NCI-H82 treated with DMSO at 0.1 percent for 48 hours (cell line): Measurements from ENCODE around the gene MPPE1.
"Not testable (repeated sequence)": the region's sequence is repeated elsewhere in the genome, so short reads cannot be mapped to it uniquely, and the experiment has no call there.

Source experiments
- DNase-seq: peaks from one replicate; lab custom pipeline; 2025; ENCODE audit not compliant: unreplicated experiment; lab: John Stamatoyannopoulos, UW

The MPPE1 gene

DNA sequence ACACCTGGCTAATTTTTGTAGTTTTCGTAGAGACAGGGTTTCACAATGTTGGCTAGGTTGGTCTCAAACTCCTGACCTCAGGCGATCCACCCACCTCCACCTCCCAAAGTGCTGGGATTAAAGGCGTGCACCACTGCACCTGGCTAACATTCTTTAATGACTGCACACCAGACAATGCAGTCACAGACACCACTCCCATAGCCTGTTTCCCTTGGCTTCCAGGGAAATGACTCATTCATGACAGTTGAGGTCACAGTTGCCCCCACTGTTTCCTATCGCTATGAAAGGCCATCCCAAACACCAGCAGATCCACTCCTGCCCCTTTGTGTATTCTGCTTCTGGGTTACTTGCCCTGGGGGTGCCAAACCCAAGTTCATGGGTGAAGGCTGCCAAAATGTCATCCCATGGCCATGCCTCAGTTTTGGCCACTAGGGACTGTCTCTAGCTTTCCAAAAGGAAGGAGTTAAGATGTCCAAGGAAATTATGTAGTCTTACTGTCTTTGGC, 48.2 kb downstream of the MPPE1 start:
- DNase-seq, result no peak

DNA sequence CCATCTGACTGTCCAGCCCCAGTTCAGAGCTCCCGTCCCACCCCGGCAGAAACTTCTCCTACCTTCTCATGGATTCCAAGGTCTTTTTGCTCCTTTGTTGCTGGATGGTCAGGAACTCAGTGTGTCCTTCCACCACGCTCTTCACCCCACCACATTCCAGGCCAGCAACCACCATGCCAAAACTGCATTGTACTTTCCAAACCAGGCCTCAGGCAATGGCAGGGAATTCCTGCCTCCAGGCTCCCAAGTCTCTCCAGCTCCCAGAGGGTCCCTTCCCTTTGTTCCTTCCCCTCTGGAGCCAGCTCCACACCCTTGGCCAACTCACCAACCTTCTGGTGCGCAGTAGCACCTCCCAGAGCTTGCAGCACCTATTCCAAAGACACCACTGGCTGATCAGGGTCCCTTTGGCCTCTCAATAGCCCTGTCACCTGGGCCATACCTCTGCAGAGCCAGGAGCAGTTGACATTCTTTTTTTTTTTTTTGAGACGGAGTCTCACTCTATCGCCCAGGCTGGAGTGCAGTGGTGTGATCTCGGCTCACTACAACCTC, 48.8 kb downstream of the MPPE1 start:
- no peak for DNase-seq

DNA sequence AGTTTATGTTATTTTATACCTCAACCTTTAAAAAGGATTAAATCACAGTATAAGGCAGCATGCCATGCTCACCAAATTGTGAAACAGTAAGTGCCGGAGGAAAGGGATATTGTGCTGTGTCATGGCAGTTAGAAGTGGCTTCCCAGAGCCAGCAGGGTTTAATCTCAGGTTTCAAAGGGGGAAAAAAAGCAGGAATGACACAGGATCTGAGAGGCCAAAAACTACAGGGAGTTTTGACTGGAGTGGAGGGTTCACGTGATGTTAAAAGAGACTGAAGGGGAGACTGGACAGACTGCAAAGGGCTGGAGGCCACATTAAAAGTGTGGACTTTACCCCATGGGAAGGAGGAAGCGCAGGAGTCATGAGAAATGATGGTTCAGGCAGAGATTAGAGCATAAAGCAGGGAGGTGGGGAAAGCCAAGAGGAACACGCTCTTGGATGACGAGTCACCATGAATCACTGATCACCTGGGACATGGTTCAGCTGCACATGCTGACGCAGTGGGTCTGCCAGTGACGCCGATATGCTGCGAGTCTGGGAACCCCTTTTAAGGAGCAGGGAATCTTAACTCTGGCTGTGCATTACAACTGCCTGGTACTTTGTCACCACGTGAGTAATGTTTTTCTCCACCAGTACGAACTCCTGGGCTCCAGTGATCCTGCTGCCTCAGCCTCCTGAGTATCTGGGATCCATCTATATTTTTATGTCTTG, 50.8 kb downstream of the MPPE1 start:
- no peak for DNase-seq

DNA sequence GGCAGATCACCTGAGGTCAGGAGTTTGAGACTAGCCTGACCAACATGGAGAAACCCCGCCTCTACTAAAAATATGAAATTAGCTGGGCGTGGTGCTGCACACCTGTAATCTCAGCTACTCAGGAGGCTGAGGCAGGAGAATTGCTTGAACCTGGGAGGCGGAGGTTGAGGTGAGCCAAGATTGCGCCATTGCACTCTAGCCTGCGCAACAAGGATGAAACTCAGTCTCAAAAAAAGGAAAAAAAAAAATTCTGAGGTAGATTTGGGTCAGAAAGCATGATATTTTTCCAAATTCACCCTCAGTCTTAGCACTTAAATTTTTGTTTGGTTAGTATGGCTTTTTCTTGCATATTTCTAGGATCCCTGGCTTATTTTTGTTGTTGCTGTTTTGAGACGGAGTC, 53.6 kb downstream of the MPPE1 start:
- DNase-seq, result not testable (repeated sequence)

DNA sequence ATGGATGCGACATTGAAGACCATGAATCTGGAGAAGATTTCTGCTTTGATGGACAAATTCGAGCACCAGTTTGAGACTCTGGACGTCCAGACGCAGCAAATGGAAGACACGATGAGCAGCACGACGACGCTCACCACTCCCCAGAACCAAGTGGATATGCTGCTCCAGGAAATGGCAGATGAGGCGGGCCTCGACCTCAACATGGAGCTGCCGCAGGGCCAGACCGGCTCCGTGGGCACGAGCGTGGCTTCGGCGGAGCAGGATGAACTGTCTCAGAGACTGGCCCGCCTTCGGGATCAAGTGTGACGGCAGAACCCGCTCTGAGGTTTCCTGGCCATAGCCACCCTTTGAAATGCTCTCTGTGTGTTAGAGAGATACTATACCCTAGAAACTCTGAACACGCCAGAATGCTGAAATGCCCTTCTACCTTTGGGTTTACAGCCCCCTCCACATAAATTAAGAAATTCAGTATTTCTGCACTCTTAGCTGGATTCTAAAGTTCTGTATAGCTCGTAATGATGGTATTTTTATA, 56.2 kb downstream of the MPPE1 start:
- DNase-seq, result no peak

DNA sequence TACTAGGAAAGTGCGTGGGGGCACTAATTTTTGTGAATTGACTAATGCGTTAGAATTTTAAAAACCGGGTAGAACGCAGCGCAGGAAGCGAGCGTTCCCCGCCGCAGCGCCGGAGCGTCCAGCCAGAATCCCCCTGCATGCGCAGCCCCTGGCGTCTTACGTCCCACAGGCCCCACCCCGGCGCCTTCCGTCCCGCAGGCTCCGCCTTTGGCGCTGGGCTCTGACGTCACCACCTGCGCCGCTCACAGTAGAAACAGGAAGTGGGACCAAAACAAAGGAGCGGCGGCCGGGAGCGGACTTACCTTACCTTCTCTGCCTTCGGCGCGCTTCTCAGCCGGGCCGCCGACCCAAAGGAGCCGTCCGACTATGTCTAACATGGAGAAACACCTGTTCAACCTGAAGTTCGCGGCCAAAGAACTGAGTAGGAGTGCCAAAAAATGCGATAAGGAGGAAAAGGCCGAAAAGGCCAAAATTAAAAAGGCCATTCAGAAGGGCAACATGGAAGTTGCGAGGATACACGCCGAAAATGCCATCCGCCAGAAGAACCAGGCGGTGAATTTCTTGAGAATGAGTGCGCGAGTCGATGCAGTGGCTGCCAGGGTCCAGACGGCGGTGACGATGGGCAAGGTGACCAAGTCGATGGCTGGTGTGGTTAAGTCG, 56.8 kb downstream of the MPPE1 start, which contains the start of gene CHMP1B:
TSS of gene CHMP1B (plus strand) at position 268 of the 660 bp plus-strand sequence. CDS start at position 367, 99 bp downstream.
- peak; percentile 70 for DNase-seq

DNA sequence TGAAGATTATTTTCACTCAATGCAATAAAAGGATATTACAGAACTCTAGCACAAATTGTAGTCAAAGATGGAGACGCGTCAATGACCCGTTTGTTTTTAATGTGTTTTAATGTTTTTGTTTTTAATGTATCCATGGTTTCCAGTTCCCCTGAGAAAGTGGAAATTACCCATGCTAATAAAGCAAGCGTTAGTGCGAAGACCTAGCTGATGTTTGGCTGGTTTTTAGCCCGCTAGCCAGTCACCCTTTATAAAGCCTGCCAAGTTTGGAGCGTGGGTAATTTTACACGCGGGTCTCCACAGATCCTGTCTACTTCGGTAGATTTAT, 57.3 kb downstream of the MPPE1 start:
- no peak for DNase-seq

DNA sequence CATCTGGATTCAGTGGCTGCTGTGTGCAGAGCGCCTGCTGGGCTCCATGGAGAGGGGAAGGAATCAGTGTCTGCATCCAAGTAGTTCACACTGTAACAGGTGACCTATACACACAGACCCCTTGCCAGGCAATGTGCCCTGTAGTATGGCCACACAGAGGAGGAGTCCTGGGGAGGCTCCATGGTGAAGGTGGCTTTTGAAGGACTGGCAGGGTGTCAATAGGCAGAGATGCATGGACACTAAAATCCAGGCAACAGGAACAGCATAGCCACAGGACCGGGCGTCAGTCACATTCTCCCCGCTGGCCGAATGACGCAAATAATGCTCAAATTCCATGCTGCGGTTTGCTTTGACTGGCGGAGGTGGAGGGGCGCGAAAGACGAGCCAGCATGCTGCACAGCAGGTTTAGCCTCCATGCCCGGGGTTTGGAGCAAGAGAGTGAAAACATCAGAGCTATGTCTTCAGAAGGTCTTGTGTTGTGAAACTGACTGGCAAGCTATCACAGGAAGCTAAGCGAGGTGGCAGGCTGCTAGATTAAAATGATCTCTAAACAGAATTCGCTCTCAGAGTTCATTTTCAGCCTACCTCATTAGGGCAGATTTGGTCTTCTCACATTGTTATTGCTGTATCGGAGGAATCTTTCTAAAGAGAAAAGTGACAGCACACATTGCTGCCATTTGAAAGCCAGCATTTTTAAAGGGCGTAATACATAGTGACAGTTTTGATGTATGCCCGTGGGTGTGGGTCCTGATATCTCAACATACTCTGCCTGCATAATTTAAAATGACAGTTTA, 58.1 kb downstream of the MPPE1 start:
- DNase-seq, result peak; percentile 52

DNA sequence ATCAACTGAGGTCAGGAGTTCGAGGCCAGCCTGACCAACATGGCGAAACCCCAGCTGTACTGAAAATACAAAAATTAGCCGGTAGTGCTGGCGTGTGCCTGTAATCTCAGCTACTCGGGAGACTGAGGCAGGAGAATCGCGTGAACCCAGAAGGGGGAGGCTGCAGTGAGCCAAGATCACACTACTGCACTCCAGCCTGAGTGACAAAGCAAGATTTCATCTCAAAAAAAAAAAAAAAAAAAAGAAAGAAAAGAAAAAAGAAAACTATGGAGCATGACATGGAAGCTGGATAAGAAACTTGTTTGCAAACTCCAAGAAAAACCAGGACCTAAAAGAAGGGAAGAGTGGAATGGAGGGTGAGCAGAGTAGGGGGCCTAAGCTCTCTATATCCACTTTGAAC, 58.8 kb downstream of the MPPE1 start:
- DNase-seq, result no peak

DNA sequence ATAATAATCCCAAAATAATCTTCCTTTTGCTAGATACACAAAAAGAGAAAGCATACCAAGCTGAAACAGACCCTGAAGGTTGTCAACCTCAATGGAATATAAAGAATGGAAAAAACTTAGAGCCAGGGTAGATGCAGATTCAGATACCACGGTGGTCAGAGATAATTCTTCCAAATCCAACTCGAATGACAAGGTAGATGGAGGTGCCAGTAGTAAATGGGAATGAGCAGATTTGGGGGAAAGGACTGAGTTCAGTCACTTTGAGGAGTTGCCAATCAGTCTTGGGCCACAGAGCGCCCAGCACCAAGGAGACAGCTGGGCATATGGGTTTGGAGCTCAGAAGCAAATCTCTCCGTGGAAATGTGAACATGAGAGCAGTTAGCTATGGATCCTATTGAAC, 60.3 kb downstream of the MPPE1 start:
- no peak for DNase-seq

DNA sequence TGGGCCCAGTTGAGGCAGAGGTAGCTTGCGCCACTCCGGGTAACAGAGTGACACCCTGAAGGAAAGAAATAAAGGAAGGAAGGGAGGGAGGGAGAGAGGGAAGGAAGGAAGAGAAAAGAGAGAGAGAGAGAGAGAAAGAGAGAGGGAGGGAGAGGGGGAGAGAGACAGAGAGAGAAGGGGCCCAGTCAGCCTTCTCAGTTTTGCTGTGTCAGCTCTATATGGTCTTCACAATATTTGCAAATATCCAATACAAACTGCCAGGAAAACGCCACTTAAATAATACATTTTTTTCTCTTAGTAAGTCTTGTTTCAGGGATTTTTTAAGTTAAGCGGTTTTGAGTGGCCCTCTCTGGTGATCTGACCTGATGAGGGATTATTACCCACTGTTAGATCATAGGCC, 62.5 kb downstream of the MPPE1 start:
- no peak for DNase-seq

DNA sequence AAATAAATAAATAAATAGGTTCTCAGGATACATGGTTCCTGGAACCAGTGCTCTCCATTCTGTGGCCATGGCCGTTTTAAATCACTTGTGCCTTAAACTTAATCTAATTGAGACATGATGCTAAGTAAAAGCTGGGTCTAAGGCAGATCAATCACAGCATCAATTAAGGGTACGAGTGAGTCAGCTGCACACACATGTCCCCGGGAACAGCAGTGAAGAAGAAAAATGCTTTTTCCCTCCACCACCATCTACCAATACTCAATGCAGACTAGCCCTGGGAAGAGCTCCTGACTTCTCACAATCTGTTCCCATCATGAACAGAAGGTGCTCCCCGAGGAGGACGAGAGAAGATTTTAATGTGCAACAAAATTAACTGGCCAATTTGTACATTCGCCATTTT, 63.7 kb downstream of the MPPE1 start:
- DNase-seq, result no peak

DNA sequence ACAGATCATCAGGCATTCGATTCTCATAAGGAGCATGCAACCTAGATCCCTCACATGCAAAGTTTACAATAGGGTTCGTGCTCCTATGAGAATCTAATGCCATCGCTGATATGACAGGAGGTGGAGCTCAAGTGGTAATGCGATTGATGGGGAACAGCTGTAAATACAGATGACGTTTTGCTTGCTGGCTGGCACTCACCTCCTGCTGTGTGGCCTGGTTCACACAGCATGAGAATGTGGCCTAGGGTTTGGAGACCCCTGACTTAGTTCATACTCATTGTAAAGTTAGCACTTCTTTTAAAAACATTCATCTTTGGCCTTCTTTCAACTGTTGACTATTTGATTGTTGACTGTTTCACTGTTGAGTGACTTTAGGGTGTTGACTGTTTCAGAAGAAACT, 65.6 kb downstream of the MPPE1 start:
- DNase-seq, result no peak

DNA sequence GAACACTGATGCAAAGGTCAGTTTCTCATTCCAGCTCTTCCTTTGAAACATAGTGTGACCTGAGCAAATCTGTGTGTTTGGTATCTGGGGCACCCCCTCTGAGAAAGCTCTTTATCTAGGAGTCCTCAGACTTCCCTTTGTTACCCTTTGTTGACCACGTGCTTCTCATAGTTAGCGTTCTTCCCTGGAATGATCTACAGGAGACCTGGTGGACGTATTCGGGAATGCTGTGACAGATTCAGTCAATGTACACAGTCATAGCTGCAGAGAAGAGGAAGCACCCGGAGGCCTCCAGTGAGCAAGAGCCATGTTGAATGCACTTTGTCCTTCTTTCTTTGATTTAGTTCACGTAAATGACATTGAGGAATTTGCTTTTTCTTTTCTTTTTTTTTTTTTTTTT, 67.6 kb downstream of the MPPE1 start:
- no peak for DNase-seq

DNA sequence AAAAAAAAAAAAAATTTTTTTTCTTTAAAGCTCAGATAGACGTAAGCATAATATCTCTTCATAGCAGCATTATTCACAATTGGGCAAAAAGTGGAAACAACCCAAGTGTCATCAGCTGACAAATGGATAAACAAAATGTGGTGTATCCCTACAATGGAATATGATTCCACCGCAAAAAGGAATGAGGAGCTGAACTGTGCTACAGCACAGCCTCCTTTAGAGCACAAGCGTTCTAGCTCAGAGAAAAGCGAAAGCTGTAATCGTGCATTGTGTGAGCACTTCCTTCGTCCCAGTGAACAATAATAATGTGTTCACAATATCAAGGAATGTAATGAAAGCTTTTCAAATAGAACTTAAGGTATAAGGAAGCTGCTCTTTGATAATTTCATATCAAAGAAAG, 68.6 kb downstream of the MPPE1 start:
- DNase-seq, result no peak

DNA sequence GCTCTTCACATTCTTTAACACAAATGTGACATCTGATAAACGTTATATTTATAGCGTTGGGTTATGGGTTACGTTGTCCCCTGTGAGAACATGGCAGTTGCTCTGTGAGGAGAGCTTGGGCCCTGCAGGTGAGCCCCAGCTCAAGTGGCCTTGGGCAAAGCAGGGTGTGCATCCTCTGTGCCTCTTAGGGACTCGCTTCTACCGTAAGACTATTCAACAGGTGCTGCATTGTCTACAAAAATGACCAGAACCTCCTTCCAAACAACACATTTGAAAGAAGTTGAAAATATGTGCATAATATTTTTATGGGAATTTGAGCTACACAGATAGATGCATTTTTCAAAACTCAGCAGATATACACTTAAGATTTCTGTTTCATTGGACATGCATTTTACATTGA, 73.3 kb downstream of the MPPE1 start:
- no peak for DNase-seq
